ENCODE results near the gene CRYBA1.

GRCh38 chr17:29240968-29241963, 5.4 kb upstream of the CRYBA1 start:
- no peak for TF ChIP-seq CTCF (conservative IDR thresholded peaks at IDR 0.05 in 1 of 2, IDR thresholded peaks at IDR 0.05 in 1 of 2; ENCODE audit: low read depth in 1 of 2, low read length in 2 of 2)
- TF ChIP-seq EZH2 (IDR thresholded peaks at IDR 0.05; ENCODE audit: low read length, missing control alignments): no peak

Measured in fibroblast of lung (primary cell).